ENCODE results near the gene OR5AN1.
"Not testable (repeated sequence)": the region's sequence is repeated elsewhere in the genome, so short reads cannot be mapped to it uniquely, and the experiment has no call there.

The OR5AN1 gene

DNA sequence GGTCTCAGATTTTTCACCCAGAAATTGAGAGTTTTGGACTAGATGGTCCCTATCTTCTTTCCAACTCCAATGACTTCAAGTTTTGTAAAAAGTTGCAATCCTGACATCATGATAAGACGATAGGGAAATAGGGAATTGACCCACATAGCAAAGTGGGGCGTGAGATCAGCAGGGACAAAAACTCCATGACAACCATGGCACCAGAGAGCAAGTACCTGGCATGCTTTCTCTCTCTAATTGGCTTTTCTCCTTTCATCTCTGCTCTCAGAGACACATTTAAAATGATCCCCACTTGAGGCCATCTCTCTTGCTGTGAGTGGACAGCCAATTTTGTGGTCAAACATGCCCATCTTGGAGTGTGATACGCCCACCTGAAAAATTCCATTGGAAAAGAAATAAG, at the start of gene OR5AN1:
OR5AN1 (plus strand) TSS at position 301 of the 400 bp plus-strand sequence. CDS start 5,564 bp downstream, outside the sequence.
- DNase-seq (ENCODE audit: low read depth), result no peak
- TF ChIP-seq, protein P1, sequence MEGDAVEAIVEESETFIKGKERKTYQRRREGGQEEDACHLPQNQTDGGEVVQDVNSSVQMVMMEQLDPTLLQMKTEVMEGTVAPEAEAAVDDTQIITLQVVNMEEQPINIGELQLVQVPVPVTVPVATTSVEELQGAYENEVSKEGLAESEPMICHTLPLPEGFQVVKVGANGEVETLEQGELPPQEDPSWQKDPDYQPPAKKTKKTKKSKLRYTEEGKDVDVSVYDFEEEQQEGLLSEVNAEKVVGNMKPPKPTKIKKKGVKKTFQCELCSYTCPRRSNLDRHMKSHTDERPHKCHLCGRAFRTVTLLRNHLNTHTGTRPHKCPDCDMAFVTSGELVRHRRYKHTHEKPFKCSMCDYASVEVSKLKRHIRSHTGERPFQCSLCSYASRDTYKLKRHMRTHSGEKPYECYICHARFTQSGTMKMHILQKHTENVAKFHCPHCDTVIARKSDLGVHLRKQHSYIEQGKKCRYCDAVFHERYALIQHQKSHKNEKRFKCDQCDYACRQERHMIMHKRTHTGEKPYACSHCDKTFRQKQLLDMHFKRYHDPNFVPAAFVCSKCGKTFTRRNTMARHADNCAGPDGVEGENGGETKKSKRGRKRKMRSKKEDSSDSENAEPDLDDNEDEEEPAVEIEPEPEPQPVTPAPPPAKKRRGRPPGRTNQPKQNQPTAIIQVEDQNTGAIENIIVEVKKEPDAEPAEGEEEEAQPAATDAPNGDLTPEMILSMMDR (conservative IDR thresholded peaks at IDR 0.05; ENCODE audit: low read depth, low read length), result no peak

DNA sequence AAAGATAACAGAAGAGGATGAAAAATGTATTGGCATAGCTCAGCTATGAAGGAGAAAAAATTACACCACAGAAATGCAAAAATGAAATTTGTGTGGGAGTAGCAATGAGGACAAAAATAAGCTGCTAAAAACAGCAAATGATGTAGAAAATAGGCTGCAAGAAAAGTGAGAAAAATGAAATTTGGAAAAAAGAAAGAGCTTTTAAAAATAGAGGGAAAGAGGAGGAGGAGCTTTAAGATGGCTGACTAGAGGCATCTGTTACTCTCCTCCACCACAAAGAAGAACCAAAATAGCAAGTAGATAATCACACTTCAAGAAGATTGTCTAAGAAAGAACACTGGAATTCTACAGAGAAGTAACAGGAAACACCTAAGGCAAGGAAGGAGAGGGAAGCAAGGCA, 23.7 kb upstream of the OR5AN1 start:
- DNase-seq (ENCODE audit: low read depth), result no peak
- no peak overlapping the region for H3K4me3 ChIP-seq (ENCODE audit: low read length)
- TF ChIP-seq, protein P1 (conservative IDR thresholded peaks at IDR 0.05; ENCODE audit: low read depth, low read length), result no peak

More for the DNA sequence above, at the start of gene OR5AN1:
- no peak within 1 kb of the TSS for H3K4me3 ChIP-seq (ENCODE audit: low read length)

DNA sequence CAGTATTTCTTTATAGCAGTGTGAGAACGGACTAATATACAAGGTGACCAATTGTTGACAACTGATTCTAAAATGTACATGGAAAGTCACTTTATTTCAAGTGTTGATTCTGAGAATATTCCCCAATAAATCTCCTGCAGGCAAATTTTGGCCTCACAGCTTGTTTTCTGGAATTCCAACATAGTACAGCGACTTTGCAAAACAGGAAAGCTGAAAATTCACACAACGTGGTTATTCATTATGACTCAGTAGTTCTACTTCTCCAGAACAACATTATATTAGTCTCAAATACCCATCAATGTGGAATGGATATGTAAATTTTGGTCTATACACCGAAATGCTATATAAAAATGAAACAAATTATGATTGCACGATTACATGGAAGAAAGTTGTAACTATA, 22.5 kb upstream of the OR5AN1 start:
- no peak for DNase-seq (ENCODE audit: low read depth)
- TF ChIP-seq, protein P1 (conservative IDR thresholded peaks at IDR 0.05; ENCODE audit: low read depth, low read length), result no peak
- no peak overlapping the region for H3K4me3 ChIP-seq (ENCODE audit: low read length)

DNA sequence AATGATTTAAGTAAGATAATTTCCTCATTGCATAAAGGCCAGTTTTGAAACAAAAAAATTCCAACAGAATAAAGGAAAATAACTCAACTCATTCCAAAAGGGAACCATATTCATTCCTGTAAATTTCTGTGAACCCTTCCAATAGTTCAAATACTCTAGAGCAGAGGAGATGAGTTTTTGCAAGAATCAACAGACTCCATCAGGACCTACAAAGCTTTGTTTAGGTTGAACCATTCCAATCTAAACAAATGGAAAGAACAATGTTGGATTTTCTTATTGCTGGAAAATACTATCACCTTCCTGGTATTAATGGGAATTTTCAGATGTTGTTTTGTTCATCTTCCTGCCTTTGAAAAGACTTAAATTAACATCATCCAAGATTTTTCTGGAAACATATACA, 21.8 kb upstream of the OR5AN1 start:
- no peak overlapping the region for H3K4me3 ChIP-seq (ENCODE audit: low read length)
- TF ChIP-seq, protein P1 (conservative IDR thresholded peaks at IDR 0.05; ENCODE audit: low read depth, low read length), result no peak
- DNase-seq (ENCODE audit: low read depth), result no peak

DNA sequence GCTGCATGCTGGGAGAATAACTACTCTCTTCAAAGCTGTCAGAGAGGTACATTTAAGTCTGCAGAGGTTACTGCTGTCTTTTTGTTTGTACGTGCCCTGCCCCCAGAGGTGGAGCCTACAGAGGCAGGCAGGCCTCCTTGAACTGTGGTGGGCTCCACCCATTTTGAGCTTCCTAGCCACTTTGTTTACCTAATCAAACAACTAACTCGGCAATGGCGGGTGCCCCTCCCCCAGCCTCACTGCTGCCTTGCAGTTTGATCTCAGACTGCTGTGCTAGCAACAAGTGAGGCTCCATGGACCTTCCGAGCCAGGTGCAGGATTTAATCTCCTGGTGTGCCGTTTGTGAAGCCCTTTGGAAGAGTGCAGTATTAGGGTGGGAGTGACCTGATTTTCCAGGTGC, 9.0 kb upstream of the OR5AN1 start:
- not testable (repeated sequence) for H3K4me3 ChIP-seq (ENCODE audit: low read length); DNase-seq (ENCODE audit: low read depth)

- TF ChIP-seq, protein P1 (conservative IDR thresholded peaks at IDR 0.05; ENCODE audit: low read depth, low read length), result no peak
- H3K4me3 ChIP-seq (ENCODE audit: low read length), result no peak overlapping the region
- DNase-seq (ENCODE audit: low read depth), result no peak
Measured at GRCh38 chr11:59355226-59355625, 3.5 kb upstream of the OR5AN1 start.

GRCh38 chr11:59356561-59356960, 2.1 kb upstream of the OR5AN1 start:
- DNase-seq (ENCODE audit: low read depth), result no peak
- TF ChIP-seq, protein P1 (conservative IDR thresholded peaks at IDR 0.05; ENCODE audit: low read depth, low read length), result no peak
- no peak overlapping the region for H3K4me3 ChIP-seq (ENCODE audit: low read length)

GRCh38 chr11:59358020-59358419, 675 bp upstream of the OR5AN1 start:
- TF ChIP-seq, protein P1 (conservative IDR thresholded peaks at IDR 0.05; ENCODE audit: low read depth, low read length), result no peak
- H3K4me3 ChIP-seq (ENCODE audit: low read length), result no peak overlapping the region
- DNase-seq (ENCODE audit: low read depth), result no peak
